ENCODE results near the gene BEST4.

The BEST4 gene

DNA sequence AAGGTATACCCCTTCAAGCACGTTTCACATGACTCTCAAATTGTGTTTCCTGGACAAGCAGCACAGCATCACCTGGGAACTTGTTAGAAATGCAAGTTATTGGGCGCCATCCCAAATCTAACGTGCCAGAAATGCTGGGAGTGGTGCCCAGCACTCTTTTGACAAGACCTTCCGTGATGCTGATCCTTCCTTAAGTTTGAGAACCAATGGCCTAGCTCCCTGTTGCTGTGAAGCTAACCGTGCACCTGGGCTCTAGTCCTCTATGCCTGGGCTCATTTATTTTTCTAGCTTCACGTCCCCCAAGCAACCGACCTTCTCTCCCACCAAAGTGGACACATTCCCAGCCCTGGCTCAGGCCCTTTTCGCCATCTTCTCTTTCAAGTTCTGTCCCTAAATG lies 4.3 kb downstream of the BEST4 start:
- TF ChIP-seq, protein P1, sequence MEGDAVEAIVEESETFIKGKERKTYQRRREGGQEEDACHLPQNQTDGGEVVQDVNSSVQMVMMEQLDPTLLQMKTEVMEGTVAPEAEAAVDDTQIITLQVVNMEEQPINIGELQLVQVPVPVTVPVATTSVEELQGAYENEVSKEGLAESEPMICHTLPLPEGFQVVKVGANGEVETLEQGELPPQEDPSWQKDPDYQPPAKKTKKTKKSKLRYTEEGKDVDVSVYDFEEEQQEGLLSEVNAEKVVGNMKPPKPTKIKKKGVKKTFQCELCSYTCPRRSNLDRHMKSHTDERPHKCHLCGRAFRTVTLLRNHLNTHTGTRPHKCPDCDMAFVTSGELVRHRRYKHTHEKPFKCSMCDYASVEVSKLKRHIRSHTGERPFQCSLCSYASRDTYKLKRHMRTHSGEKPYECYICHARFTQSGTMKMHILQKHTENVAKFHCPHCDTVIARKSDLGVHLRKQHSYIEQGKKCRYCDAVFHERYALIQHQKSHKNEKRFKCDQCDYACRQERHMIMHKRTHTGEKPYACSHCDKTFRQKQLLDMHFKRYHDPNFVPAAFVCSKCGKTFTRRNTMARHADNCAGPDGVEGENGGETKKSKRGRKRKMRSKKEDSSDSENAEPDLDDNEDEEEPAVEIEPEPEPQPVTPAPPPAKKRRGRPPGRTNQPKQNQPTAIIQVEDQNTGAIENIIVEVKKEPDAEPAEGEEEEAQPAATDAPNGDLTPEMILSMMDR (IDR thresholded peaks at IDR 0.05), result no peak
- H3K27me3 ChIP-seq (ENCODE audit: control insufficient read depth, insufficient read depth, low read length), result no peaks in the 10 kb centered on the region
- no peak overlapping the region for H3K9ac ChIP-seq
- H2AFZ ChIP-seq, result peak overlapping the region; percentile 85
- no peak overlapping the region for H3K27ac ChIP-seq
- no peak overlapping the region for H3K4me3 ChIP-seq (ENCODE audit: low read depth, low read length)
- H3K79me2 ChIP-seq, result no peaks in the 10 kb centered on the region
- H3K9me3 ChIP-seq (ENCODE audit: control insufficient read depth, low read length), result no peaks in the 10 kb centered on the region
- H3K4me1 ChIP-seq, result peaks cover 5% of the 10 kb centered on the region
- H3K36me3 ChIP-seq (ENCODE audit: control insufficient read depth, insufficient read depth, low read length), result no peaks in the 10 kb centered on the region
- no peak overlapping the region for H3K4me2 ChIP-seq (ENCODE audit: low read length)

DNA sequence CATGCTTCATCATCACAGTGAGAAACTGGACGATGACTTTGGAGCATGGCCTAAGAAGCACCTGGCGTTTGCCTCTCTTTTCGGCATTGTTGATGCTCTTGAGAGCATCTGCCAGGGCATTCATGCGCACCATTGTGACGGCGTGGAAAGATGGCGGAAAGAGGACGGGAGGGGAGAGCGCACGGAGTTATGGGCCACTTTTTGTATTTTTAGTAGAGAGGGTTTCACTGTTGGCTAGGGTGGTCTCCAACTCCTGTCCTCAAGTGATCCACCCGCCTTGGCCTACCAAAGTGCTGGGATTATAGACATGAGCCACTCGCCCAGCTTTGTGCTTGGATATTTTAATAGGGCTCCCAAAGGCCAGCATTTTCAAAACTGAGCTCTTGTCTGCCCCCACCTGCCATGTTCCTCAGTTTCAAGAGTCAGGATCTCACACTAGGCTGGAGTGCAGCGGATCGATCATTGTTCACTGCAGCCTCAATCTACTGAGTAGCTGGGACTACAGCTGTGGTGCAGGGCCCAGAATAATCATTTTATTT lies 7.3 kb downstream of the BEST4 start:
- Histone ChIP-seq H3K9ac (no peak overlapping the region), H3K79me2 (no peaks in the 10 kb centered on the region), H3K27ac (no peak overlapping the region), H3K36me3 (ENCODE audit: control insufficient read depth, insufficient read depth, low read length) (no peaks in the 10 kb centered on the region), H3K4me1 (peaks cover 5% of the 10 kb centered on the region), H3K27me3 (ENCODE audit: control insufficient read depth, insufficient read depth, low read length) (no peaks in the 10 kb centered on the region), H3K4me3 (ENCODE audit: low read depth, low read length) (no peak overlapping the region), H3K4me2 (ENCODE audit: low read length) (no peak overlapping the region), H3K9me3 (ENCODE audit: control insufficient read depth, low read length) (no peaks in the 10 kb centered on the region), H2AFZ (no peak overlapping the region)
- TF ChIP-seq, protein P1 (IDR thresholded peaks at IDR 0.05), result no peak

DNA sequence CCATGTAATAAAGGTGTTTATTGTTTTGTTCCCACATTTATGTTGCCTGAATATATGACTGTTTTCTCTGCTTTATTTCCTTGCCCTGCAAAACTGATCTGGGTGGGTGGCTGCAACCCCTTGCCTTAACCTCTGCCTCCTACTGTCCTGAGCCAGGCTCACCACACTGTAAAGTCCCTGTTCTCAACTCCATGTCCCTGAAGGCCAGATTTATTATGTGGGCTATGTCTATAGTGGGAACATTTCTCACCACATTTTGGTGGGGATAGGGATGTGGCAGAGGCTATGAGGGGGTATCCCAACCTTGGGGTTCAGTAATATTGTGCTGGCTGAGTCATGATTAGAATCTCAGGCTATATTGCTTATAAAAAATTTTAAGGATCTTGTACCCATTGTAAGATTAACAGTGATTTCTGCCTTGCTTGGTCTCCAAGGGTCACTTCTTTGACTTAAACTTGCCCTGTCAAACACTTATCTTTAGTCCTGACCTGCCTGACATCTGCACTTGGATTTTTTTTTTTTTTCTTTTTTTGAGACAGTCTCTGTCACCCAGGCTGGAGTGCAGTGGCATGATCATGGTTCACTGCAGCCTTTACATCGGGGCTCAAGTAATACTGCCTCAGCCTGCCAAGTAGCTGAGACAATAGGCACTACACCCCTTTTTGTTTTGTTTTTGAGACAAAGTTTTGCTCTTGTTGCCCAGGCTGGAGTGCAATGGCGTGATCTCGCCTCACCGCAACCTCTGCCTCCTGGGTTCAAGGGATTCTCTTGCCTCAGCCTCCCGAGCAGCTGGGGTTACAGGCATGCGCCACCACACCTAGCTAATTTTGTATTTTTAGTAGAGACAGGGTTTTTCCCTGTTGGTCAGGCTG lies 9.0 kb downstream of the BEST4 start:
- no peak overlapping the region for H3K4me2 ChIP-seq (ENCODE audit: low read length)
- TF ChIP-seq, protein P1 (IDR thresholded peaks at IDR 0.05), result no peak
- H3K4me1 ChIP-seq, result no peaks in the 10 kb centered on the region
- H3K9ac ChIP-seq, result no peak overlapping the region
- H2AFZ ChIP-seq, result no peak overlapping the region
- H3K27ac ChIP-seq, result no peak overlapping the region
- H3K36me3 ChIP-seq (ENCODE audit: control insufficient read depth, insufficient read depth, low read length), result no peaks in the 10 kb centered on the region
- H3K4me3 ChIP-seq (ENCODE audit: low read depth, low read length), result no peak overlapping the region
- H3K27me3 ChIP-seq (ENCODE audit: control insufficient read depth, insufficient read depth, low read length), result no peaks in the 10 kb centered on the region
- H3K79me2 ChIP-seq, result no peaks in the 10 kb centered on the region
- no peaks in the 10 kb centered on the region for H3K9me3 ChIP-seq (ENCODE audit: control insufficient read depth, low read length)

DNA sequence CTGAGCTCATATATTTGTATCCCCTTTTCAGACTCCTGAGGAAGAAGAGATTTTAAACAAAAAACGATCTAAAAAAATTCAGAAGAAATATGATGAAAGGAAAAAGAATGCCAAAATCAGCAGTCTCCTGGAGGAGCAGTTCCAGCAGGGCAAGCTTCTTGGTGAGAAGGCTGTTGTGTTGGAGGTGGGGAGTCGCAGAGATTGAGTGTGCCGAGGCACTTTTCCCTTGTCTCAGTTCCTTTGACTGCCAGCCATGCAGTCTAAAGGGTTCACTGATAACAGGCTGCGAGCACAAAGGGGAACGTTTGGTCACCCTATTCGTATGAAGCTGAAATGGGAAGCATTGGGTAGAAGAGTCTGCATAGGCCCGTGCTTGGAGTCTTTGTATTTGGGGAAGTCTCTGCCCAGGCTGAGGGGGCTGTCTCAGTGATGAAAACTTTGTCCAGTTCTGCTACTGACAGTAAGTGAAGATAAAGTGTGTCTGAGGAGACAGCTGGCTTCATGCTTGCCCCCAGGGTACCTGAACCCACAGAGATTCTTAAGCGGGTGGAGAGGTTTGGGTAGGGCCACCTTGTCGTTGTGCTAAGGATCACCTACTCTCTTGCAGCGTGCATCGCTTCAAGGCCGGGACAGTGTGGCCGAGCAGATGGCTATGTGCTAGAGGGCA lies 9.9 kb downstream of the BEST4 start:
- H3K36me3 ChIP-seq (ENCODE audit: control insufficient read depth, insufficient read depth, low read length), result no peaks in the 10 kb centered on the region
- H3K4me2 ChIP-seq (ENCODE audit: low read length), result no peak overlapping the region
- H3K27me3 ChIP-seq (ENCODE audit: control insufficient read depth, insufficient read depth, low read length), result no peaks in the 10 kb centered on the region
- no peak overlapping the region for H3K4me3 ChIP-seq (ENCODE audit: low read depth, low read length)
- H2AFZ ChIP-seq, result no peak overlapping the region
- TF ChIP-seq, protein P1 (IDR thresholded peaks at IDR 0.05), result no peak
- H3K4me1 ChIP-seq, result no peaks in the 10 kb centered on the region
- H3K27ac ChIP-seq, result no peak overlapping the region
- H3K9me3 ChIP-seq (ENCODE audit: control insufficient read depth, low read length), result no peaks in the 10 kb centered on the region
- H3K79me2 ChIP-seq, result no peaks in the 10 kb centered on the region
- H3K9ac ChIP-seq, result no peak overlapping the region
